ENCODE data around the gene EXOSC2. TPM values are rescaled to one million over a fixed set of nuclear protein-coding genes. Genes with fewer than 3 reads are reported as not detected.

Gene EXOSC2
- total and polyA plus RNA-seq, 2 of the 13 experiments (the other 11 are each of a cell fraction or from before 2014, with no cell fraction given): 27.5 to 63.8 TPM

GRCh38 chr9:130693426-130694191, at the start of gene EXOSC2 (continued):
- TF ChIP-seq SSRP1 (CRISPR knock-in tag; IDR thresholded peaks at IDR 0.05) (0 out of 2 replicates have a peak, but pooled peaks have one; percentile 29), ZNF687 (CRISPR knock-in tag; IDR thresholded peaks at IDR 0.05) (peak; percentile 96), ZNF235 (CRISPR knock-in tag; IDR thresholded peaks at IDR 0.05; ENCODE audit: borderline replicate concordance) (no peak), KLF12 (CRISPR knock-in tag; IDR thresholded peaks at IDR 0.05; ENCODE audit: borderline replicate concordance) (no peak), CHCHD3 (CRISPR knock-in tag; IDR thresholded peaks at IDR 0.05) (no peak), ZNF460 (CRISPR knock-in tag; IDR thresholded peaks at IDR 0.05; ENCODE audit: borderline replicate concordance) (no peak), DZIP1 (CRISPR knock-in tag; IDR thresholded peaks at IDR 0.05) (no peak; the same call in 1 of the 2 replicates), IKZF1 (IDR thresholded peaks at IDR 0.05) (no peak), GFI1 (CRISPR knock-in tag; IDR thresholded peaks at IDR 0.05; ENCODE audit: borderline replicate concordance) (peak; percentile 59), ATF4 (CRISPR knock-in tag; IDR thresholded peaks at IDR 0.05) (no peak), ZBTB49 (CRISPR knock-in tag; IDR thresholded peaks at IDR 0.05; ENCODE audit: borderline replicate concordance) (no peak), JDP2 (CRISPR knock-in tag; IDR thresholded peaks at IDR 0.05; ENCODE audit: borderline replicate concordance) (no peak), TERF1 (CRISPR knock-in tag; IDR thresholded peaks at IDR 0.05) (no peak), ZNF747 (CRISPR knock-in tag; IDR thresholded peaks at IDR 0.05; ENCODE audit: borderline replicate concordance) (0 out of 2 replicates have a peak, but pooled peaks have one; percentile 47), STAG1 (CRISPR knock-in tag; IDR thresholded peaks at IDR 0.05) (no peak), ZNF569 (CRISPR knock-in tag; IDR thresholded peaks at IDR 0.05; ENCODE audit: borderline replicate concordance) (0 out of 2 replicates have a peak, but pooled peaks have one; percentile 69), JUN (CRISPR knock-in tag; IDR thresholded peaks at IDR 0.05) (no peak)
